H7 (cell line): ENCODE results near the gene ARHGEF6. TPM values are rescaled to one million over a fixed set of nuclear protein-coding genes. Genes with fewer than 3 reads are reported as not detected.

Source experiments
- DNase-seq: peaks from one replicate; pipeline ENCODE4 v3.0.0; 2012
- H3K27me3 ChIP-seq: 2 replicates; pipeline ENCODE4 v1.6.0; 2011; ENCODE audit warnings: mild to moderate bottlenecking, low read length; ENCODE audit not compliant: control insufficient read depth, insufficient read depth
- H3K36me3 ChIP-seq: replicated peaks from 2 replicates; pipeline ENCODE4 v1.5.1; 2011; ENCODE audit warnings: low read length; ENCODE audit not compliant: control insufficient read depth, insufficient read depth
- H3K4me3 ChIP-seq: 2 replicates; pipeline ENCODE4 v1.5.1; 2011; ENCODE audit warnings: low read depth, mild to moderate bottlenecking, control low read depth, low read length, moderate library complexity; ENCODE audit not compliant: insufficient read depth
- total RNA-seq: library from RNA; depleted of rRNA; stranded (reverse); fragments of >200 nt; shearing (Covaris generic); gene quantifications from 2 replicates; pipeline ENCODE4 v1.2.3, GENCODE V29; 2014

Gene ARHGEF6
- total RNA-seq, 1 experiment from 2014 or later, result 12.4 TPM

DNA sequence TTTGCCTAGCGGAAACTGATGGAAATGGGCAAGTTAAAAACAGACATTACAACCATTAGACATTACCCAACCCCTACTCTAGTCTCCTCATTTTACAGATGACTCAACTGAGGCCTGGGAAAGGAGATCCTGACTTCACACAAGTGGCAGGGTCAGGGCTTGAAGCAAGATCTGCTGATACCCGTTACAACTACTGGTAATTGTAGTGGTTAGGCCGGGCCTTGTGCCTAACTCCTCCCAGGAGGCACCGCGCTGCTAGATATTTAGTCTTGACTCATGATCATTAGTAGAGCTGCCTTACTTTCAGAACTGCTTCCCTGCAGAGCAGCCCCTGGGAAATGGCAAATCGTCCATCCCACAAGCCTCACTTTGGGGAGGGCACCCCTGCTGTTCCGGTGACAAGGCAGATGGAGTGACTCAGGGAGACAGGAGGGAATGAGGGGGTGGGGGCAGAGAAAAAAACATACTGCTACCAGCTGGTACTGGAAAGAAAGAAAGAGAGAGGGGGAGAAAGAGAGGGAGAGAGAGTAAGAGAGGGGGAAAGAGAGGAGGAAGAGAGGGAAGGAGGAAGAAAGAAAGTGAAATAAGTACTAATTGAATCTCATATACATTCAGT, 12.2 kb downstream of the ARHGEF6 start:
- Histone ChIP-seq H3K36me3 (no peaks in the 10 kb centered on the region), H3K4me3 (no peak overlapping the region), H3K27me3 (peaks cover 3% of the 10 kb centered on the region; the same call in 1 of the 2 replicates)
- DNase-seq, result peak; percentile 49

DNA sequence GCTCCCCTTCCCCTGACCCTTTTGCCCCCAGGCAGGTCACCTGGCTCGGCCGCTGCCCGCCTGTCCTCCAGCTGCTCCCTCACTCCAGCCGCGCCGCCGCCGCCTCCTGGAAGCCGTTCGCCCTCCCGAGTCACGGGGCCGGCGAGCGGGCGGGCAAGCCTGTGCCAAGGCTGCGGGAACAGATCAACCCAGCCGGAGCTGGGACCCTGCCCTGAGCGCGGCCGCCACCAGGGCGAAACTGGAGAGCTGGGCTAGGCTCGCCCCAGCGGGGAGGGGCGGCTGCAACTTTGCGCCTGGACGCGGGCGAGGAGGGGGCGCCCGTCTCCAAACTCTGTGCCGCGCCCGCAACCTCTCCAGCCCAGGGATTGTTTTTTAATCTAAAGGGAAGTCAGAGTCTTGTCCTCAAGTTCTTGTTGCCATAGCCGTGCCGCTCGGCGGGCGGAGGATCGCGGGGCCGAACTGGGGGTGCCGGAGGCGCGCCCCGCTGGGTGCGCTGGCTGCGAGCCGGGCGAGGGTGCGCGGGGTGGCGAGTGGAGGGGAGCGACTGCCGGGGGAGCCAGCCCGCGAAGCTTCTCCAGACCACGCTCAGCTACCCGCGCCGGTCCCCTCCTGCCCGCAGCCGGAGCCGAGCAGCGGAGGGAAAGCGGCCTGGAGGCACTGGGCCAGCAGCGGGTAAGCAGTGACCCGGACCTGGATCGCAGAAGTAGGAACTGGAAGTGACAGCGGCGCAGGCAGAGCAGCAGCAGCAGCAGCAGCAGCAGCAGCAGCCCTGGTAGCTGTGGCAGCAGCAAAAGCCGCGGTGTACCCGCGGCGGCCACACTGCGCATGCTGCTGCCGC, 13.4 kb downstream of the ARHGEF6 start:
- DNase-seq, result peak; percentile 93
- H3K27me3 ChIP-seq, result peaks cover 3% of the 10 kb centered on the region; the same call in 1 of the 2 replicates
- H3K4me3 ChIP-seq, result peak overlapping the region; percentile 60
- H3K36me3 ChIP-seq, result no peaks in the 10 kb centered on the region

DNA sequence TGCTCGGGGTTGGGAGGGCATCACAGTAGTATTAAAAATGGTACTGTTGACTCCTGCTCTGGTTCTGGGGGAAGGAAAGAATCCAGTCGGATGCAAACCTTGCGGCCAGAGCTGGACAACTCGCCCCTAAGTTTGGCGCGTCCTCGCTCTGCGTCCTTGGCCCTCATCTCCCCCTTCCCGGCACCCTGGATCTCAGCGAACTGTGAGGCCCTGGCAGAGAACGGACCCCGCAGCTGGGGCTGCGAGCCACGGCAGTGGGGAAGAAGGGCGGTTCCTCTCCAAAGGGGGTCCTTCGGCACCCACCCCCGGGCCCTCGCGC, 14.0 kb downstream of the ARHGEF6 start:
- no peak for DNase-seq
- peak overlapping the region; percentile 60 for H3K4me3 ChIP-seq
- peaks cover 3% of the 10 kb centered on the region; the same call in 1 of the 2 replicates for H3K27me3 ChIP-seq
- no peaks in the 10 kb centered on the region for H3K36me3 ChIP-seq

DNA sequence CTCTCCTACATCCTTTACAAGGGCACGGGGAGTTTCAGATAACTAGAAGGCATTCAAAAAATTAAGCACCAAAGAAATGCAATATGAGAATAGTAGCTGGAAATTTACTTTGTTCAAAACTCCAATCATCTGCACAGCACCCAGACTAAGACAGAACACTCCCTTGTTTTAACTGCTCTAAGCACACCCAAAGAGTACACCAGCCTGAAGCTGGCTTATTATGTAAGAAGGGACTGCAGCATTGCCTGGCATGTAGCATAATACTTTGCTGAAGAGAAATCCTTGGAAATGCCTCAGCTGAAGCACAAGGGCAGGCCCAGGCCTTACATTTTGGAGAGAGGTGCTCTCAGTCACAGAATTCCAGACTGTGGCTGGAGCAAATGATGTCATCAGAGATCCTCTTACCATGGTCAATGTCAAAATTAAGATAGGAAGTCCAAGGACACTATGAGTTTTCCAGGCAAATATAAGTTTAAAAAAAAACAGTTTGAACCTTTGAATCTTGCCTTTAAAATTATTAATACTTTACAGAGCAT, 14.8 kb downstream of the ARHGEF6 start:
- DNase-seq, result no peak
- peaks cover 3% of the 10 kb centered on the region; the same call in 1 of the 2 replicates for H3K27me3 ChIP-seq
- no peaks in the 10 kb centered on the region for H3K36me3 ChIP-seq
- no peak overlapping the region for H3K4me3 ChIP-seq

DNA sequence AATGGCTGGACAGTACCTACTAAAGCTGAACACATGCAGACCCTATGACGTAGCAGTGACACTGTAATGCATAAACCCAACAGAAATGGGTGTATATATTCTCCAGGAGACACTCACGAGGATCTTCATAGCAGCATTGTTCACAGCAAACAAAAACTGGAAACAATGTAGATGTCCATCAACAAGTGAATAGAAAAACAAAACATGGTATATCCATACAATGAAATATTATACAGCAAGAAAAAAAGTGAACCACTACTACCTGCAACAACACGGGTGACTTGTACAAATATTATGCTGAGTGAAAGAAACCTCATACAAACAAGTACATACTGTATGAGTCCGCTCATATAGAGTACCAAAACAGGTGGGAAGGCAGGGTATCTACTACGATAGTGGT, 16.5 kb downstream of the ARHGEF6 start:
- no peaks in the 10 kb centered on the region for H3K36me3 ChIP-seq
- peaks cover 3% of the 10 kb centered on the region; the same call in 1 of the 2 replicates for H3K27me3 ChIP-seq
- DNase-seq, result no peak
- H3K4me3 ChIP-seq, result no peak overlapping the region

DNA sequence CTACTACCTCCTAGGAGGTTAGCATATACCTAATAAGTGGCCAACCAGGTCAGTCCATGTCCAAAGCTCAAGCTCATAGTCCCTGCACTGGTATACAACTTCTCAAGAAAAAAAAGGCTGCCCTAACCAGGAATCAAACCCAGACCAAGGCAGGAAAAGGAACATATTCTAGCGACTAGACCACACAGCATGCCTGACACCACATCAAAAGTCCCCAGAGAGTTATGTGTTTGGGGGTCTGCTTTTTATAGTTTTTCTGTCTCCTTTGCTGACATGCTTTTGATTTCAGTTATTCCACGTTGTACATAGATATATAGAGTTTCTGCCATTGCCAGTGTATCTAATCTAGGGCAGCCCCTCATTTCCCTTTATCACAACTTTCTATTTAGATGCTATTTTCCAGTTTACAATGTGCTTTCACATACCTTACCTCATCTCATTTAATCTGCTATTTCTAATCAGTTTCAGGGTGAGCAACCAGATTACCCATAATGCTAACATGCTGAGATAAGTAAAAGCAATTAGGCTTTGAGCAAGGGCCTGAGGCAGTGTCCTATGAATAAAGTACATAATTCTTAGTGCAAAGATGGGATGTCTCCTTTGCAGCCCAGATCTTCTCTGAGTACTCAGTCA, 17.8 kb downstream of the ARHGEF6 start:
- H3K27me3 ChIP-seq, result peaks cover 3% of the 10 kb centered on the region; the same call in 1 of the 2 replicates
- no peaks in the 10 kb centered on the region for H3K36me3 ChIP-seq
- H3K4me3 ChIP-seq, result no peak overlapping the region
- DNase-seq, result no peak

DNA sequence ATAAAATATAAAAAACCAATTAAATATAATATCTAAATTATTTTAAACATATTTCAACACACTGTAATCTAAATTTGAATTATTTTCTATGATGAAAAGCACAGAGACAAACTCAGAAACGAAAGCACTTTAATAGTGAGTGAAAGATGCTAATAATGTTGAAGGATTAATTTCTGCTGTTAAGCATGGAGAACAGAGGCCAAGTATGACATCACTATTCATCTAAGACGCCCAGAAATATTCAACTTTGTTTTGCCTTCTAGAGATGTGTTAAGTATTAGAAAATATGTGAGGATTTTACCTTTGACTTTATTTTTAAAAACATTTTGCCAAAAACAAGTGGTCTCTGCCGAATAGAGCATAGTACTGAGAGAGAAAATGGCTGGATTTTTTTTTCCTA, 19.3 kb downstream of the ARHGEF6 start:
- H3K4me3 ChIP-seq, result no peak overlapping the region
- H3K36me3 ChIP-seq, result no peaks in the 10 kb centered on the region
- no peak for DNase-seq
- H3K27me3 ChIP-seq, result no peaks in the 10 kb centered on the region

DNA sequence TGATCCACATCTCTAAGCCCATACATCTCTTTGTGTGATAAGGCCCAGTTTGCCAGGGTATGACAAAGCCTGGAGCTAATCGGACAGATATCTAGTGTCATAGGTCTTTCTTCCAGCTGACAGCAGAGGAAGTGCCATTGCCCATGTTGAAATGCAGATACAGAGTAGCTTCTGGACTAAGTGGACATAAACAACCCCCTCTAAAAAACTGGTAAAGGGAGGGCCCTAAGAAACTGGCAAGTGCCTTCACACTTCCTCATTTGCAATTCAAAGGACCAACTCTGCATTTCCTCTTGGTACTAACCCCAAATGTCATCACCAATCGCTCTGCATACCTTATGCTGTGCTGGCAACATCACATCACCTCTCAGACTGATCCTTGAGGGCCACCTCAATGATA, 20.8 kb downstream of the ARHGEF6 start:
- H3K36me3 ChIP-seq, result no peaks in the 10 kb centered on the region
- no peak overlapping the region for H3K4me3 ChIP-seq
- DNase-seq, result peak; percentile 44
- H3K27me3 ChIP-seq, result no peaks in the 10 kb centered on the region

DNA sequence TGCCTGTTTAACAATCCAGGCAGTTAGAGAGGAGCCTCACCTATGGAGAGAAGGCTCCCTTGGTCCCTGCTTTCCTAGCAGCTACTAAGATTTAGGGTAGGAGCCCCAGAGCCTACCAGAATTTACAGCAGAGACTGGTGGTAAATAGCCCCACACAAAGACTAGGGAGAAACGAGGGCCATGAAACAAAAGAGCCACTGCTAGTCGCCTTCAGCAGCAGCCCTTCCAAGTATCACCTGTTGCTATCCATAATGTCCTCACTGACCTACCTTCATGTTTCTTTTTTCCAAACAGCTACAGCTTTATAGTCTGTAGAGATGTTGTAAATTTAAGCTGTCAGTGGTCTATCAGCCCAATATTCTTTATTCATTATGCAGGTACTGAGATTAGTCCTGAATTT, 25.3 kb downstream of the ARHGEF6 start:
- no peaks in the 10 kb centered on the region for H3K36me3 ChIP-seq
- no peaks in the 10 kb centered on the region for H3K27me3 ChIP-seq
- H3K4me3 ChIP-seq, result no peak overlapping the region
- peak; percentile 26 for DNase-seq

DNA sequence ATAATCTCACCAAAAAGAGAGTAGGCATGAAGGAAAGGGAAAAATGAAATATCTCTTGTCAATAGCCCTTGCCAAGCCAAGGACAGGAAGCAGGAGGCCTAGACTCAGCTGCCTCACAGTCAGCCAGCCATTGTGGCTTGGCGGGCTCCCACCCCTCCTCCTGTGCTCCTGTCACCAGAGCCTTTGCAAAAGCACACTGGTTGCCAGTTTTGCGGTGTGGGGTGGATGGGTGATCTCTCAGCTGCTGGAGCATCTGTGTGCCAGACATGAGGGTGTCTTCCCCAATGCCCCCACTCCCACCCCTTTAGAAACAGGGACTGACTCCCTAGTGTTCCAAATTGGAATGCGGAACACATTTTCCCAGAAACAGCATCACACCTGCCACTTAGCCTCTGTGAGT, 26.1 kb downstream of the ARHGEF6 start:
- Histone ChIP-seq H3K4me3 (no peak overlapping the region), H3K36me3 (no peaks in the 10 kb centered on the region)
- peak; percentile 40 for DNase-seq

DNA sequence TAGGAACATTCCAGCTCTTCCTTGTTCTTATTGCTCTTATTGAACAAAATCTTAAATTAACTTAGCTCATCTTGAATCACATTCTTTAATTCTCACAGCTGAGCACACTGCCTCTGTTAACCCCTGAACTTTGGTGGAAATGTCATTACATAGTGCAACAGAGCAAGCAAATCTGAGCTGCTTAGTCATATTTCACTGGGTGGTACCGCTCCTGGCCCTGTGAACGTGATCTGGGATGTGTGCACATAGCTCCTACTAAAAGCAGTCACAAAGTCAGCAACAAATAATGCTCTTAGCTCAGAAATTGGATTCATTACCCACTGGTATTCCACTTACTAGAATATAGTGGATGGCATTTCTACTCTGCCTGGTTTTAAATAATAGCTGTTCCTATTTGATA, 27.9 kb downstream of the ARHGEF6 start:
- Histone ChIP-seq H3K27me3 (no peaks in the 10 kb centered on the region), H3K4me3 (no peak overlapping the region), H3K36me3 (no peaks in the 10 kb centered on the region)
- no peak for DNase-seq

More for the DNA sequence above, 26.1 kb downstream of the ARHGEF6 start:
- H3K27me3 ChIP-seq, result no peaks in the 10 kb centered on the region

DNA sequence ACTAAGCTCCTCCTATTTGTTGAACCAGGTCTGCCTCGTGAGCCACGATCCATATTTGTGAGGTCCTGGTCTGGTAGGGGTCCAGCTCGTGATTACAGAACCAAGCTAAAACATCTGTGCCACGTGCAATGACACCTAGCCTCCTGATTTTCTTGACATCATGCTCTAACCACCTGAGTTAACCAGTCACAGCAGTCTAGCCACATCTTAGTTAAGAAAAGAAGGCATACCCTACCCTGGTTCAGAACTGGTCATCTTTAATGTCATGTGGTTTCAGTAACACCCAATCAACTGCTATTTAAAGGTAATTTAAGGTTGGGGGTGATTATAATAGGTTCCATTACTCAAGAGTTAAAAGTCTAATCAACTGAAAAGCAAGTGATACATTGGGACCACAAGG, 28.4 kb downstream of the ARHGEF6 start:
- no peaks in the 10 kb centered on the region for H3K36me3 ChIP-seq
- no peak overlapping the region for H3K4me3 ChIP-seq
- no peak for DNase-seq
- no peaks in the 10 kb centered on the region for H3K27me3 ChIP-seq

DNA sequence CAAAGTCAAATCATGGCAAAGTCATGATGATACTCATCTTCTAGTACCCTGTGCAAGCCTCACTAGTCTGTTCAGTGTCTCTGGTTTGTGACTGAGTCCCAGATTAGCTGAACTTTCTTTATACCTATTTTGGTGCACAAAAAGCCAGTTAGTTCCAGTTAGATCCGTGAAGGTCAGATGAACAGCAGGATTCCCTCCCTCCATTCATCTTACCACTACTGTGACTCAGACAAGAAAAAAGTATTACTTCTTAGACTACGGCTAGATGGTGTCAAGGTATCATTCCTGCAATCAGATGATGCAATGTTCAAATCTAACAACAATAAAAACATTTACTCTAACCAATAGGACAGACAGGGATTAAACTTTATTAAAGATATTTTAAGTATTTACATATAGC, 30.4 kb downstream of the ARHGEF6 start:
- Histone ChIP-seq H3K4me3 (no peak overlapping the region), H3K27me3 (no peaks in the 10 kb centered on the region), H3K36me3 (no peaks in the 10 kb centered on the region)
- no peak for DNase-seq

DNA sequence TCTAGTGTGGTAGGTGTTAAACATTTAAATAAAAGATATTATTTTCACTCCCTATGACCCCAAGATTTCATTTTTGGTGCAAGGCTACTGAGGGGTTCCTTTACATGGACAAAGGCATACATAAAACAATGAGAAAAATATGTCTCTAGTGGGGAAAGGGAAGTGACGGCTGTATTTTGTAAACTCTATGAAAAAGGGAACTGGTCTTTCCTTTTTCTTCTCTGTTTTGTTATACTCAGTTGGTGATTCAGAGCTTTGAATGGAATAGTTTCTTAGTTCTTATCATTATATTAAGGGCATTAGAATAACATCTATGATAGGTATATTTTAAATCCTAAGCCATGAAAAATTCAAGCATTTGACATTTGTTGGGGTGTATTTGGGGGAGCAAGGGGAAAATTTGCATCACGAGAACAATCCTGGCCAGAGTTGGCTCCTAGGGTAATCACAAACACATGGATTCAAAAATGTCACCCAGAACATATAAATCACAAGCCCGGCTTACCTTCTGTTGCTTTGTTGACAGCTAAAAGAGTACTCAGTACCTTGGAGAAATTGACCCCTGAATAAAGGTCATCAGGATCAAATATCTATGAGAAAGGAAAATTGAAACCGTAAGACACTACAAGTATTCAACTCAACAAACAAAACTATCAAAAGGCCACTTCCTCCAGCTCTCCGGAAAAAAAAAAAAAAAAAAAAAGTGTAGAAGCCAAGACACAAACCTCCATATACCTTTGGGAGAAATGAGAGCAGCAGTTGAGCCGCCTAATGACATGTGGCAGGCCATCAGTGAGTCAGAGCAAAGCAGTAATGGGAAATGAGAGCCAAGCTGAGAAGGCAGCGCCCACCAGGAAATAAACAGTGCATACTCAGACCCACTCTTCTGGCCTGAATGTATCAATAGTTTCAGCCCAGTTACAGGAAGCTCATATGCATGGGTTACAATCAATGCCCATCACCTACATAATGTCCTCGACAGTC, 33.4 kb downstream of the ARHGEF6 start:
- DNase-seq, result no peak
- Histone ChIP-seq H3K36me3 (no peaks in the 10 kb centered on the region), H3K4me3 (no peak overlapping the region), H3K27me3 (no peaks in the 10 kb centered on the region)
